D721Med (cell line): ENCODE measurements around the gene CAPN1.
"Not testable (repeated sequence)": the region's sequence is repeated elsewhere in the genome, so short reads cannot be mapped to it uniquely, and the experiment has no call there.

Experiments
- DNase-seq: peaks from one replicate; pipeline ENCODE4 v3.0.0; 2011; ENCODE audit warnings: low spot score; ENCODE audit not compliant: insufficient read length
- FAIRE-seq: peaks from 2 replicates; lab custom pipeline; 2011; peaks lifted over from hg19 to GRCh38; lab: Jason Lieb, UNC
- TF ChIP-seq, protein P1 (sequence below): IDR thresholded peaks from 2 replicates; pipeline ENCODE4 v1.5.1; 2012; ENCODE audit warnings: mild to moderate bottlenecking, control low read depth; ENCODE audit not compliant: insufficient read depth; ENCODE audit errors: missing control alignments

The CAPN1 gene

DNA sequence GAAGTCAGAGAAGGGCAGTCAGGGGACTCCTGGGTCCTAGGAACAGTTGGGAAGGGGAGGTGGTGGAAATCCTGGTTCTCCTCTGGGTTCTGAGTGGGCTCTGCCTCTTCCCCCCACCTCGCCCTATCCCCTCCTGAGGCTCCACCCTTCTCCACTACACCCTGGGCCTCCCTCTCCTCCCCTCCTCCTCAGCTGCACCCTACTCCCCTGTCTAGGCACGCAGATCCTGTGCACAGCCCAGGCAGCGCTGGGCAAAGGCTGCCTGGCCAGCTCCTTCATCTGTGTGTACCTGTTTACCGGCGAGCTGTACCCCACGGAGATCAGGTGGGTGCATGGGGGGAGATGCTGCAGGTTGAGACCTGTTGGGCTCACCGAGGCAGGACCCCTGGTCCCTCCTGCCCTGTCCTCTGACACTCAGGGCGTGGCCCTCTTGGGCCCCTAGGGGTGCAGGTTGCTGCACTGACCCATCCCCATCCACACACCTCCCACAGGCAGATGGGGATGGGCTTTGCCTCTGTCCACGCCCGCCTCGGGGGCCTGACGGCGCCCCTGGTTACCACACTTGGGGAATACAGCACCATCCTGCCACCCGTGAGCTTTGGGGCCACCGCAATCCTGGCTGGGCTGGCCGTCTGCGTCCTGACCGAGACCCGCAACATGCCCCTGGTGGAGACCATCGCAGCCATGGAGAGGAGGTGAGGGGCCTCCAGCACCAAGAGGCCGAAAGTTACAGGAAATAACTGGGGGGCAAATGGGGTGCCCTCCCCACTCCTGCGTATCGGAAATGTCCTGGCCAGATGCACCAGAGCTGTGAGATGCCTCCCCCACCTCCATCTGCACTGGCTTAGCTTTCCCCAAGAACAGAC lies 54.7 kb downstream of the CAPN1 start:
- TF ChIP-seq, protein P1, sequence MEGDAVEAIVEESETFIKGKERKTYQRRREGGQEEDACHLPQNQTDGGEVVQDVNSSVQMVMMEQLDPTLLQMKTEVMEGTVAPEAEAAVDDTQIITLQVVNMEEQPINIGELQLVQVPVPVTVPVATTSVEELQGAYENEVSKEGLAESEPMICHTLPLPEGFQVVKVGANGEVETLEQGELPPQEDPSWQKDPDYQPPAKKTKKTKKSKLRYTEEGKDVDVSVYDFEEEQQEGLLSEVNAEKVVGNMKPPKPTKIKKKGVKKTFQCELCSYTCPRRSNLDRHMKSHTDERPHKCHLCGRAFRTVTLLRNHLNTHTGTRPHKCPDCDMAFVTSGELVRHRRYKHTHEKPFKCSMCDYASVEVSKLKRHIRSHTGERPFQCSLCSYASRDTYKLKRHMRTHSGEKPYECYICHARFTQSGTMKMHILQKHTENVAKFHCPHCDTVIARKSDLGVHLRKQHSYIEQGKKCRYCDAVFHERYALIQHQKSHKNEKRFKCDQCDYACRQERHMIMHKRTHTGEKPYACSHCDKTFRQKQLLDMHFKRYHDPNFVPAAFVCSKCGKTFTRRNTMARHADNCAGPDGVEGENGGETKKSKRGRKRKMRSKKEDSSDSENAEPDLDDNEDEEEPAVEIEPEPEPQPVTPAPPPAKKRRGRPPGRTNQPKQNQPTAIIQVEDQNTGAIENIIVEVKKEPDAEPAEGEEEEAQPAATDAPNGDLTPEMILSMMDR: no peak
- FAIRE-seq (no peak), DNase-seq (no peak)

- FAIRE-seq, DNase-seq: not testable (repeated sequence)
Observed at GRCh38 chr11:65238302-65238701, 56.6 kb downstream of the CAPN1 start.

DNA sequence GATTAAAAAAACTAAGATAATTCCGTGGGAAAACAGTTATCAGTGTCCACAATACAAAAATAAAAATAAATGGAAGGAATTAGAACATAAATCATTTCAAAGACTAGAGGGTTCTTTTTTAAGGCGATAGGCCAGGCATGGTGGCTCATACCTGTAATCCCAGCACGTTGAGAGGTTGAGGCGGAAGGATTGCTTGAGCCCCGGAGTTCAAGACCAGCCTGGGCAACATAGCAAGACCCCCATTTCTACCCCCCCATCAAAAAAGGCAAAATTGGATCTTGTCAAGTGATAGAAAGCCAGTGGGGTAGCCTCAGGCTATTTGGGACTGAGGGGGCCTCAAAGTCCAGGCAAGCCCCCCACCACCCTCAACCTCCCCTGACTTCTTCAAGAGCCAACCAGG lies 59.4 kb downstream of the CAPN1 start:
- FAIRE-seq (no peak), DNase-seq (no peak)
- TF ChIP-seq, protein P1: no peak

DNA sequence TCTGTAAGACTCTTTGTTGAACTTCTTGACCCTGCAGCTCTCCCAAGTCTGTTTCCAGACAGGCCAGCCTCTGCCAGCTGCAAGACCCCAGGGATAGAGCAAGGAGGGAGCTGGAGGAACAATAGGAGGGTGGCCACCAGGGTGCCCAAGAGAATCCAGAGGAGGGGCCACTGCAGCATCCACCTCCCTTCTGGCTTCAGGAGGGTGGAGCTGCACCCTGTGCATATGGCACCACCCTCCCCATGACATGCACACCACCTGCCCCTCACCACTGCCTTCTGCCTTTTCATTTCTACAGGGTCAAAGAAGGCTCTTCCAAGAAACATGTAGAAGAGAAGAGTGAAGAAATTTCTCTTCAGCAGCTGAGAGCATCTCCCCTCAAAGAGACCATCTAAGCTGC lies 60.0 kb downstream of the CAPN1 start:
- TF ChIP-seq, protein P1: no peak
- DNase-seq (no peak), FAIRE-seq (no peak)

DNA sequence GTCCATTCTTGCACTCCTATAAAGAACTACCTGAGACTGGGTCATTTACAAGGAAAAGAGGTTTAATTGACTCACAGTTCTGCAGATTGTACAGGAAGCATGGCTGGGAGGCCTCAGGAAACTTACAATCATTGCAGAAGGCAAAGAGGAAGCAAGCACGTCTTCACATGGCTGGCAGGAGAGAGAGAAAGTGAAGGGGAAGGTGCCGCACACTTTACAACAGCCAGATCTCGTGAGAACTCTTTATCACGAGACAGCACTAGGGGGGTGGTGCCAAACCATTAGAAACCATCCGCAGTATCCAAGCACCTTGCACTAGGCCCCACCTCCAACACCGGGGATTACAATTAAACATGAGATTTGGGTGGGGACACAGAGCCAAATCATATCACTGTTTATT lies 60.7 kb downstream of the CAPN1 start:
- FAIRE-seq: no peak
- TF ChIP-seq, protein P1: no peak
- DNase-seq: no peak

DNA sequence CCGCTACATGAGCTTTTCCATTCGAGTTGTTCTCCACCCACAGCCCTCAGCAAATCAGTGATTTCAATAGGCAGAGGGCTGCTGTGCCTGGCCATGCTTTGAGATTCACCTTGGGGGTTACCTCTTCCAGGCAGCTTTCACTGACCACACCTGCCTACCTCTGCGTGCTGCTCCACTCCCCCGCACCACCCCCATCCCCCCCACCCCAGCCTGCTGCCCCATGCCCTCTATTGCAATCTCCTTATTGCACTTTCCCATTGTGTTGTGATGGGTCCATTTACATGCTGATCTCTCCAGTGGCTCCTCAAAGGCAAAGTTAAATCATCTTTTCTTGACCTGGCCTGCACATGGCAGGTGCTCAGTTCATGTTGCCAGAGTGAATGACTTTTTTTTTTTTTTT lies 62.1 kb downstream of the CAPN1 start:
- TF ChIP-seq, protein P1: no peak
- FAIRE-seq: no peak
- no peak for DNase-seq

DNA sequence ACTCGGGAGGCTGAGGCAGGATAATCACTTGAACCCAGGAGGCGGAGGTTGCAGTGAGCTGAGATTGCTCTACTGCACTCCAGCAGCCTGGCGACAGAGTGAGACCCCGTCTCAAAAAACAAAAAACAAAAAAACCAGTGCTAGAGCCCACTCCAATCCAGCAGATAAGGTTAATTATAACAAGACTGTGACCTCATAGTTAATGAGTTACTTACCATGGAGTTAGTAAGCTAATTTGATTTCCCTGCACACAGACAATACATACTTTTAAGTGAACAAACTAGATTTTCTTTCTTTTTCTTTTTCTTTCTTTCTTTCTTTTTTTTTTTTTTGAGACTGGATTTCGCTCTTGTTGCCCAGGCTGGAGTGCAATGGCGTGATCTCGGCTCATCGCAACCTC lies 63.3 kb downstream of the CAPN1 start:
- FAIRE-seq, DNase-seq: not testable (repeated sequence)

DNA sequence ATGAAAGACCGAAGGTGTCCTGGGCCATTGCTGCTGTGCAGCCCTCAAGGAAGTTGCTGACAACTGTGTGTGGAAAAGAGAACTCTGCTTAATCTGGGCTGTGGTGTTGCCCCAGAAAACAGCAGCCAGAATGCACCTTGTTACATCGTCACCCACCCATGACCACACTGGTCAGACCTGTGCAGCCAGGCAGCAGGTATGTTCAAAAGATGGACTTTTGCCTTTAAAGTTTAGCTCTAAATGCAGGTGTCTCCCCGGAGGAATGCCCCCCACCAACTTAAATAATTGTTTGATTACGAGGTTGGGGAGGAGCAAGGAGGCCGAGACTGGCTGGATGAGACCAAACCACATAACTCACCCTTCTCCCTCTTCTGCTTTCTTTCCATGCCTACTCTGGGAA lies 64.8 kb downstream of the CAPN1 start:
- DNase-seq (no peak), FAIRE-seq (no peak)
- TF ChIP-seq, protein P1: no peak

DNA sequence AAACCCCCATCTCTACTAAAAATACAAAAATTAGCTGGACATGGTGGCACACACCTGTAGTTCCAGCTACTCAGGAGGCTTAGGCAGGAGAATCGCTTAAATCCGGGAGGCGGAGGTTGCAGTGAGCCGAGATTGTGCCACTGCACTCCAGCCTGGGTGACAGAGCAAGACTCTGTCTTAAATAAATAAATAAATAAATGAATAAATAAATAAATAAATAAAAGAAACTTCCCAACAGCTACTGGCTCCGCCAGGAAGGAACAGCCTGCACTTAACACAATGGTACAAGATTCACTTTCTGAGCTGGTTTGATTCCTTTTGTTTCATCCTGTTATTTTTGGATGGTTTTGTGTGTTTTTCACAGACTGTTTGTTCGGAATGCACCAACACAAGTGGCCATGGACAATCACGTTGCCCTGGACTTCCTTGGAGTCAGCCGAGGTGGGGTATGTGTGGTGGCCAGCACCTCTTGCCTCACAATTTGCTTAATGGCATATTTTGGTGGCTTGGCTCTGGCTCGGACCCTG lies 66.5 kb downstream of the CAPN1 start:
- not testable (repeated sequence) for FAIRE-seq, DNase-seq
